ENCODE measurements around the gene MED4.

MED4 gene

GRCh38 chr13:48094781-48095502 is at the start of gene MED4:
MED4 (minus strand) TSS chr13:48095104; CDS start chr13:48095078, 26 bp downstream.
- DNase-seq, result peak; percentile 88

- DNase-seq, result no peak
Observed at GRCh38 chr13:48144413-48145035, 49.6 kb upstream of the MED4 start.

DNA sequence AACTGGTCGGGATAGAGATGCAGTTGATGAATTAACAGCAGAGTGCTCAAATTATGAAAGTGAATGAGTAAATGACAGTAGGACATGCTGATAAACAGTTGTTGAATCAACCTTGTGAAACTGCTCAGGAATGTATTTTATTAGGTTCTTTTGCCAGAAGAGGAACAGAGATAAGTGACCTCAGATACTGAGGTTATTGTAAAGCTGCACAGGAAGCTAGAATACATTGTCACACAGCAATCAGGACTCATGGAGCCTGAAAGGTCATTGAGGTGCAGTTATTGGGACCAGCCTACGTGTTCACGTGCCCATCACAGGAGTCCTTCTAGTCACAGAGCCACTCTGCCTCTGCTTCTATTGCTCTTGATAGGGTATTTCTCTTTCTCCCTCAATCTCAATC is 47.5 kb upstream of the MED4 start:
- DNase-seq, result no peak

DNA sequence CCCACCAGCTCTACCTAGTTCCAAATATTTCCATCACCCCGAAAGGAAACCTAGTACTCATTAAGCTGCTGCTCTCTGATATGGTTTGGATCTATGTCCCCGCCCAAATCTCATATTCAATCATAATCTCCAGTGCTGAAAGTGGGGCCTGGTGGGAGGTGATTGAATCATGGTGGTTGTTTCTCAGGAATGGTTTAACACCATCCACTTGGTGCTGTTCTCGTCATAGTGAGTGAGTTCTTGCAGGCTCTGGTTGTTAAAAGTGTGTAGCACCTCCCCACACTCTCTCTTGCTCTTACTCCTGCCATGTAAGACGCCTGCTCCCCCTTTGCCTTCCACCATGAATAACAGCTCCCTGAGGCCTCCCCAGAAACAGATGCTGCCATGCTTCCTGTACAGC is 43.4 kb upstream of the MED4 start:
- DNase-seq, result no peak

- DNase-seq, result no peak
Observed at GRCh38 chr13:48132961-48133360, 38.1 kb upstream of the MED4 start.

GRCh38 chr13:48131533-48131932 is 36.6 kb upstream of the MED4 start:
- no peak for DNase-seq

DNA sequence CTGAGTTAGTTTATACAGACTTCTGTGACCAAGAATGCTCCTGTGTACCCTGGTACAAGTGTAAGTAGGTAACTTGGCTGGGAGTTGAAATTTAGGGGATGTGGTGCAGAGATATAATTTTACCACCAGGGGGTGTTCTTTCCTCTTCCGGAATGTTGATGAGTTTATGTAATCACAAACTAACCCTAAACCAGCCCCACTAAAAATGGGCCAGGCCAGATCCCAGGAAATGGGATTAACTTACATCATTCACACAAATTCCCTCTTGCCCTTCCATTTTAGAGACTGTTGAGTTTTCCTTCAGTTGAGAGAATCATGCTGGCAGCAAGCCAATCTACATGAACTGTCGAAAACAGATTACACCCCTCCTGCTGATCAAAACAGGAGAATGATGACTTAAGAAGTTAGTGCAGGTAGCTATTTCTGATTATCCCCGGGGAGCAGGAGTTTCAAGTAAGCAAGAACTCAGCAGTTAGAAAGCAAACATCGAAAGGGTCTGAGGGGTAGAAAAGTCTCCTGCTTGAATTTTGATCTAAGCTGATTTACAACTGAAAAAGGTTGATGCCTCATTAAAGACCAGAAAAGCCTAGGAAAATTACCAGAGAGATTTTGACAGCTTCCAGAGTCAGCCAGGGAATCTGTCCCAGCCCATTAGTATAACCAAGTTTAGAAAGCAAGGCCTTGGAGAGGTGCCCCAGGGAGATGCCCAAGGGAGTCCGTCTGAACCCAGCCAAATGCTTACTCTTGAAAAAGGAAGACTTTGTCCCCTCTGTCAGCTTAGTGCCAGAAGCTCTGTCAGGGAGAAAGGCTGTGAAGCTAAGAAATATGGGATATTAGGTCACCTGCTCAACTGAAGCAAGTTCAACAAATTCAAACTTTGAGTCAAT is 32.3 kb upstream of the MED4 start:
- no peak for DNase-seq

DNA sequence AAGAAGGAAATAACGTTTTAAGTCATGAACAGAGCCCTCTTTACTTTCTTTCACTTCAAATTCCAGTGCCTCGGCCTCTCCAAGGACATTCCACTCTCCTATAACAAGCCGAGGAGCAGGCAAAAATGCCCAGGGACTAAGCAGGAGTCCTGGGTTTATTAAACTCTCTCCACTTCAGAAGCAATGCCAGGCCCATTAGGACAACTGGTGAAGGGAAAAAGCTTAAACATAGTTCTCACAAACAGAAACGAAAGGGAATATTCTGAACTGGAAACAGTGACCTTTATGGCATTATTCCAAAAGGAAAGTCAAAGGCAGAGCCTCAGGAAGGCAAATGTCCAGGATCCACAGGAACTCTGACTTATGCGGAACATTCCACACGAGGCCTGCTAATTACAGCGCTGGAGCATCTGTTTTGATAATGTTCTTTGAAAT is 30.9 kb upstream of the MED4 start:
- DNase-seq, result no peak

- no peak for DNase-seq
Observed at GRCh38 chr13:48123812-48124211, 28.9 kb upstream of the MED4 start.

DNA sequence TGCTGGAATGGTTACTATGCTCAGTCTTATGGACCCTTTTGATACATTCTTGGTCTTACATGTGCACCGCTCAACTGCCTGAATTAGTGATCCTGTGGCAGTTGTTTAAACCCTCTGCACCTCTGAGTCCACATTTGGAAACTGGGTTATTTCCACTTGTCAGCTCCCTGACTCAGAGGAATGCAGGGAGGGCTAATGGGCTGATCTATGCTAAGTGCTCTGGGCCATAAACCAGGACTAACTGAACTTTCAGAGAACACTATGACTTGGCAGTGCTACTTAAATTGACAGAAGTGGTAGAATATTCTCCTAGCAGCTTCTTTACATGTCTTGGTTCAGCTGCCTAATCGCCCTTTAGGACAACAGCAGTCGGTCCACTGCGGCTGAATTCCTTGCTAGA is 26.8 kb upstream of the MED4 start:
- no peak for DNase-seq

DNA sequence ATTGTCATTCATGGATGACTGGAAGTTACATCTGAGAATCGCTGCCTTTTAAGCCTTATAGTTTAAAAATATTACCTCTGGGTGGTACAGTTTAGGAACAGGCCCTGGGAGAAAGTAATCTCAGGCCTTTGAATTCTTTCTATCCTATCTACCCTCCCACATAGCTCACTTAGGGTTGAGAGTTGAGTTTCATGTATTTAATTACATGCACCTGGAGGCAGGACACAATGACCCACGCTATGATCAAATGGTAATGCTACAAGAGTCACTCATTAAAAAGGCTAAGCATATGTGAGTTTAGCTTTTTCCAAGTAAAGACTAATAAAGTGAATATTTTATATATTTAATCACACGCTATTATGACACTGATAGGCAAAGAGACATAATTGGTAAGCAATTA is 25.3 kb upstream of the MED4 start:
- no peak for DNase-seq

GRCh38 chr13:48118030-48118429 is 23.1 kb upstream of the MED4 start:
- DNase-seq, result no peak

- no peak for DNase-seq
Observed at GRCh38 chr13:48116808-48117207, 21.9 kb upstream of the MED4 start.

GRCh38 chr13:48113756-48114130 is 18.8 kb upstream of the MED4 start:
- DNase-seq, result no peak

- DNase-seq, result no peak
Observed at GRCh38 chr13:48112896-48113755, 18.2 kb upstream of the MED4 start.

DNA sequence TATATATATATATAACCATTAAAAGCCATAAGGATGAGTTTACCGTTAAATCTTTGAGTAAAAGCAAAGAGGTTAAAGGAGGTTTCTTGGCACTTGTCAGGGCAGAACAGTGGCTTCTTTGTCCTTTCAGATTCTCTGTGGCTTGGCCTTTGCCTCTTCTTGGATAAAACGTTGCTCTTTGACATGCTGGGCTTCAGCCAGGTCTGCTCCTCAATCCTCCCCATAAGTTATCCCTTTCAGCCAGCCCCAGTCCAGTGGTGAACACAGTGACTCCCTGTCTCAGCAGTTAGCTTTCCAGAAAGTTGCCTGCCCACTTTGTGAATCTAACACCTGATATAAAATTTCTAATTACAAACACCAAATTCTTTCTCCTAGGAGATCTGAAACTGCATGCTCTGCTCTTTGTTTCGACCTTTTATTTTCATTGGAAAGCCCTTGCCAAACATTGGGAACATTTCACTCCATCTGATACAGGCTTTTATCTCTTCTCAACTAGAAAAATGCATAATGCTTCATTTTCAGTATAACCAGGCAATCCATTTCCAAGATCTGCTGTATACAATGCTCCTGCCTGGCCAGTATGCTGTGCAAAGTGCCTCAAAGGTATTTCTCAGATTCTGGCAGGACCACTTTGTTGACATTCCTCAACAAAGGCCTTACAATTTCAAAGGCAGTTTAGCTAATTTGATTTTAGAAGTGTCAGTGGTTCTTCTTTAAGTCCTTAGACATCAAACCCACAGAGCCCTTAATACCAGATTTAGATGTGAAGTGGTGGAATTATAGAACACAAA is 16.2 kb upstream of the MED4 start:
- no peak for DNase-seq

DNA sequence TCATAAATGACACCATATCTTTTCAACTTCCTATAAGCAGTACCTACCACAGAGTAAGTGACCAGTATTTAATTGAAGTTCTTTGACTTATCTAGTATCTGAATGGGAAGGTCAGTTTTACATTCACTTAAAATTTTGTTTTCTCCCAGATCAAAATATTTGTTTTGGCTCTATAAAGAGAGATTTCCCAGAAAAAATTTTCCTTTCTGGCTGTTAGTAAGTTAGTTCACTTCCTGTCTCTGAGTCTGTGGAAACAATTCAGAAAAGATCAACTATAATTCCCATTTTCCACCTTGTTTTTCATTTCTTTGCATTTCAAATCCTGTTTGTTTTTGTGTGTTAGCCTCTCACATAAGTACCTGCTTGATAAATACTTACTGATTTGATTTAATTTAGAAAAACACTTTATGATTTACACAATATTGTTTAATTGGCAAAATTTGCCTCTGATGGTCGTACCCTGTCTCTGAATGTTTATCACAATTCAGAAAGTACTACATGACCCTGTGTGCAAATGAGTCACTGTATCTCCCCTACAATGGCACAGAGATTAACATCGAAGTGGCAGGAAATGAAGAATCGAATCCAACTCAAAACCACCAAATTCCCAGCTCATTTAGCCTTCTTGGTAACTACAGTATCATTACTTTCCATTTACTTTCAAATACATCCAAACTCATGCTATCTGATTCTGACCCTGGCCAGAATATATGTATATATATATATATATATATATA is 15.4 kb upstream of the MED4 start:
- no peak for DNase-seq

DNA sequence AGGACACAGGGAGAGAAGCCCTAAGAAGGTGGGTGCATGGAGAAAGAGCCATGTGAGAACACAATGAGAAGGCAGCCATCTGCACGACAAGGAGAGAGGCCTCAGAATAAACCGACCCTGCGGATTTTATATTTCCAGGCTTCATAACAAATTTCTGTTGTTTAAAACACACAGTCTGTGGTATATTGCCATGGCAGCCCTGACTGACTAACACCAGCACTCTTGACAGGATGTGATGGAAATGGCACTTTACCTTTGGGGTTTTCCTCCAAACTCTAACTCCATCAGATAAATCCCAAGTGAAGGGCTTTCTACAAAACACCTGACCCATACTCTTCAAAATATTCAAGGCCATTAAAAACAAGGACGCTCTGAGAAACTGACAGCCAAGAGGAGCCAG is 13.2 kb upstream of the MED4 start:
- DNase-seq, result no peak

DNA sequence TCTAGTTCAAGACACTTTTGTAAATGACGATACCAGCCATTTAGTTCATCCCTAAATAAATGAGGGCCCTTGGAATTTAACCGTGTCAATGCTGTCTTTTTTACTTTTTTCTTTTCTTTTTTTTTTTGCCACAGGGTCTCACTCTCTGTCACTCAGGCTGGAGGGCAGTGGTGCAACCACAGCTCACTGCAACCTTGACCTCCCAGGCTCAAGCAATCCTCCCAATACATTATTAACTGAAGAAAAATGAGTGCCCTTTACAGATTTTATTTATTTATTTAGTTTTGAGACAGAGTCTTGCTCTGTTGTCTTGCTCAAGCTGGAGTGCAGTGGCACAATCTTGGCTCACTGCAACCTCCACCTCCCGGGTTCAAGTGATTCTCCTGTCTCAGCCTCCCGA is 2.9 kb upstream of the MED4 start:
- no peak for DNase-seq

- no peak for DNase-seq
Observed at GRCh38 chr13:48096670-48097069, 1.8 kb upstream of the MED4 start.

GRCh38 chr13:48094404-48094780 is 512 bp downstream of the MED4 start:
- no peak for DNase-seq
